ENCODE measurements around the gene MAMLD1.

DNA sequence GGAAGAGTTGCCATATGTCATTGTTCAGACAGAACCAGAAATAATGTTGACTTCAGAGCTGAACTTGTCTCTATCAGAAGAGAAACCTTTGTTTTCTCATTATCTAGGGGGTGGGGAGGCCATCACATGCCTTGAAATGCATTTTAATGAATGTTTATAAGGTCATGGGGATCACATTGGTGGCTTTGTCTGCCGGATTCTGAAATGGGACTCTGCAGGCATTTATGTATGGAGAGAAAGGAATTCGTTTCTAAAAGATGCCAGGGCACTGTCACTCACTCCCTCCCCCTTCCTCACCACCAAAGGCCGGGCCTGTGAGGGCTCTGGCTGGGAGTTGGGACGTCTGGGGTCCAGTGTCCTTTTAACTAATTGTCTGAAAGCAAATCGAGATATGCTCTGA is 102.2 kb downstream of the MAMLD1 start:
- TF ChIP-seq, protein P1, sequence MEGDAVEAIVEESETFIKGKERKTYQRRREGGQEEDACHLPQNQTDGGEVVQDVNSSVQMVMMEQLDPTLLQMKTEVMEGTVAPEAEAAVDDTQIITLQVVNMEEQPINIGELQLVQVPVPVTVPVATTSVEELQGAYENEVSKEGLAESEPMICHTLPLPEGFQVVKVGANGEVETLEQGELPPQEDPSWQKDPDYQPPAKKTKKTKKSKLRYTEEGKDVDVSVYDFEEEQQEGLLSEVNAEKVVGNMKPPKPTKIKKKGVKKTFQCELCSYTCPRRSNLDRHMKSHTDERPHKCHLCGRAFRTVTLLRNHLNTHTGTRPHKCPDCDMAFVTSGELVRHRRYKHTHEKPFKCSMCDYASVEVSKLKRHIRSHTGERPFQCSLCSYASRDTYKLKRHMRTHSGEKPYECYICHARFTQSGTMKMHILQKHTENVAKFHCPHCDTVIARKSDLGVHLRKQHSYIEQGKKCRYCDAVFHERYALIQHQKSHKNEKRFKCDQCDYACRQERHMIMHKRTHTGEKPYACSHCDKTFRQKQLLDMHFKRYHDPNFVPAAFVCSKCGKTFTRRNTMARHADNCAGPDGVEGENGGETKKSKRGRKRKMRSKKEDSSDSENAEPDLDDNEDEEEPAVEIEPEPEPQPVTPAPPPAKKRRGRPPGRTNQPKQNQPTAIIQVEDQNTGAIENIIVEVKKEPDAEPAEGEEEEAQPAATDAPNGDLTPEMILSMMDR (IDR thresholded peaks at IDR 0.05) = no peak
- TF ChIP-seq EP300 (IDR thresholded peaks at IDR 0.05) = no peak
- no peak for TF ChIP-seq POLR2A (IDR thresholded peaks at IDR 0.05)
